ENCODE measurements around the gene LRRFIP1. TPM values are rescaled to one million over a fixed set of nuclear protein-coding genes. Genes with fewer than 3 reads are reported as not detected.

The LRRFIP1 gene
- total and polyA plus RNA-seq, 2 donors (not counting 1 experiment from before 2014, with no cell fraction given), result 42.0 to 139 TPM

DNA sequence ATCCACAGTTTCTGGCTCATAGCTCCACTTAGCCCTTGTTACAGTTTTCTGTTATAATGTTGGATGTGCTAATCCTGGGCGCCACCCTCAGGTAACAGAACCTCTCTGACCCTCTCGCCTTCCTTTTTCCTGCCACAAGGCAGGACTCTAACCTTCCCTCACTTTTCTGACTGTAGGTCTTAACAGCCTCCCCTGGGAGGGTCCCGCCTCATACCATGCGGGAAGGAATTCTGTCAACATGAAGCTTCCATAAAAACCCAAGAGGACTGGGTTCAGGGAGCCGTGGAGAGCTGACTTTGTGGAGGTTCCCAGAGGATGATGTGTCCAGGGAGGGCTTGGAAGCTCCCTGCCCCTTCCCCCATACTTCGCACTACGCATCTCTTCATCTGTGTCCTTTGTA lies 25.0 kb upstream of the LRRFIP1 start:
- Mint-ChIP-seq H3K4me1 (peaks cover 26% of the 10 kb centered on the region), H3K9me3 (ENCODE audit: insufficient read depth) (no peaks in the 10 kb centered on the region), H3K4me3 (peak overlapping the region; percentile 81), H3K27me3 (no peaks in the 10 kb centered on the region), H3K27ac (peak overlapping the region; percentile 90)
- no peak for DNase-seq
- Histone ChIP-seq H3K79me2 (ENCODE audit: control insufficient read depth, insufficient read depth, low read length) (no peaks in the 10 kb centered on the region), H4K20me1 (ENCODE audit: control insufficient read depth, insufficient read depth, low read length, poor library complexity, severe bottlenecking) (no peaks in the 10 kb centered on the region), H3K36me3 (replicated peaks in 1 of 2; ENCODE audit: control extremely low read depth in 1 of 2, control insufficient read depth in 1 of 2, extremely low read depth in 1 of 2, insufficient read depth in 2 of 2, low read length in 1 of 2) (no peaks in the 10 kb centered on the region), H3K4me2 (replicated peaks; ENCODE audit: low read depth, low read length, poor library complexity, severe bottlenecking) (no peak overlapping the region), H2AFZ (ENCODE audit: insufficient read depth, low read depth, low read length, poor library complexity, severe bottlenecking) (no peak overlapping the region), H3K9me3 (ENCODE audit: control extremely low read depth in 1 of 3, control insufficient read depth in 2 of 3, insufficient read depth in 1 of 3, low read length in 2 of 3) (no peaks in the 10 kb centered on the region), H3K9ac (ENCODE audit: low read length) (no peak overlapping the region), H3K4me3 (ENCODE audit: control extremely low read depth in 1 of 5, extremely low read depth in 1 of 5, insufficient read depth in 1 of 5, low read depth in 2 of 5, low read length in 4 of 5) (no peak overlapping the region), H3K4me1 (ENCODE audit: control insufficient read depth in 2 of 2, insufficient read depth in 2 of 2, low read length in 2 of 2) (peaks cover 19 to 21% of the 10 kb centered on the region in 2 donors), H3K27ac (ENCODE audit: low read length in 2 of 2) (no peak overlapping the region), H3K27me3 (replicated peaks in 1 of 4; ENCODE audit: control extremely low read depth in 1 of 4, control insufficient read depth in 3 of 4, insufficient read depth in 4 of 4, low read length in 3 of 4) (no peaks in the 10 kb centered on the region)
- POLR2A ChIA-PET, result no interaction called here
- TF ChIP-seq EZH2 (IDR thresholded peaks at IDR 0.05; ENCODE audit: borderline replicate concordance, insufficient read depth, low read depth, low read length, poor library complexity, severe bottlenecking), result no peak
- TF ChIP-seq, protein P1, sequence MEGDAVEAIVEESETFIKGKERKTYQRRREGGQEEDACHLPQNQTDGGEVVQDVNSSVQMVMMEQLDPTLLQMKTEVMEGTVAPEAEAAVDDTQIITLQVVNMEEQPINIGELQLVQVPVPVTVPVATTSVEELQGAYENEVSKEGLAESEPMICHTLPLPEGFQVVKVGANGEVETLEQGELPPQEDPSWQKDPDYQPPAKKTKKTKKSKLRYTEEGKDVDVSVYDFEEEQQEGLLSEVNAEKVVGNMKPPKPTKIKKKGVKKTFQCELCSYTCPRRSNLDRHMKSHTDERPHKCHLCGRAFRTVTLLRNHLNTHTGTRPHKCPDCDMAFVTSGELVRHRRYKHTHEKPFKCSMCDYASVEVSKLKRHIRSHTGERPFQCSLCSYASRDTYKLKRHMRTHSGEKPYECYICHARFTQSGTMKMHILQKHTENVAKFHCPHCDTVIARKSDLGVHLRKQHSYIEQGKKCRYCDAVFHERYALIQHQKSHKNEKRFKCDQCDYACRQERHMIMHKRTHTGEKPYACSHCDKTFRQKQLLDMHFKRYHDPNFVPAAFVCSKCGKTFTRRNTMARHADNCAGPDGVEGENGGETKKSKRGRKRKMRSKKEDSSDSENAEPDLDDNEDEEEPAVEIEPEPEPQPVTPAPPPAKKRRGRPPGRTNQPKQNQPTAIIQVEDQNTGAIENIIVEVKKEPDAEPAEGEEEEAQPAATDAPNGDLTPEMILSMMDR (IDR thresholded peaks at IDR 0.05), result no peak
- ATAC-seq (ENCODE audit: low read depth), result no peak
- 96% methylated on average over 4 of the region's 7 CpGs for WGBS (ENCODE audit: insufficient coverage)
- CTCF ChIA-PET, result interaction anchor here (0.8 to 3.7 kb wide), 6 partner anchors 30 to 145 kb away, joined by 3 to 20 read pairs (median 6); no protein-coding TSS in a partner anchor
- intact Hi-C loops (cut with micrococcal nuclease), result loop anchor here (5.0 kb wide), 1 partner anchor 95 kb away; no protein-coding TSS in a partner anchor

DNA sequence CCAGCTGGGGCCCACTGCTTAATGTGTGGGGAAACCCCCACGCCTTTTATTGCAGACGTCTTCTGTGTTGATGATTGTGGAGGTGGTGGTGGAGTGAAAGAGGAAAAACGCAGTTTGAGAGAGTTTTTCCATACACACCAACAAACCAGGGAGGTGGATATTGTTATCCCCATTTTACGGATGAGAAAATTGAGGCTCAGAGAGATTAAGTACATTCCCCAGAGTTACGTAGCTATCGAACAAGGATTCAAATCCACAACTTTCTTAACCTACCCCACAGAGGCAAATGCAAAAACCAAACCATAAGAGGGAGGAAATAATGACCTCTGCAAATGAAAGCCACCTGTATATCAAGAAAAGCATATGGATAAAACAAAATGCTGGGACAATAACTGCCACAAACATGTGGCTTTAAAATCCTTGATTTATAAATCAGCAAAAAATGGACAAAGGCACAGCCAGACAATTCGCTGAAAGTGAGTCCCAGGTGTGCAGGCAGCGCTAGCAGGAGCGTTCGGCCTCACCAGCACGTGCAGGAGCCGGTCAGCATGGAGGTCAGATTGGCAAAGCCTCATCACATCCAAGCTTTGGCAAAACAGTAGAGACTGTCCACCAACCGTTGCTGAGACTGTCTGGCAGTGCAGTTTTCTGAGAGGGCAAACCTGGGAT lies 24.2 kb upstream of the LRRFIP1 start:
- no peak for DNase-seq
- intact Hi-C loops (cut with micrococcal nuclease), result loop anchor here (1.0 to 5.0 kb wide), 2 partner anchors 70 to 94 kb away; no protein-coding TSS in a partner anchor
- H3K9me3 ChIP-seq (ENCODE audit: control extremely low read depth in 1 of 3, control insufficient read depth in 2 of 3, insufficient read depth in 1 of 3, low read length in 2 of 3), result no peaks in the 10 kb centered on the region
- H3K9me3 Mint-ChIP-seq (ENCODE audit: insufficient read depth), result no peaks in the 10 kb centered on the region
- H3K36me3 ChIP-seq (replicated peaks in 1 of 2; ENCODE audit: control extremely low read depth in 1 of 2, control insufficient read depth in 1 of 2, extremely low read depth in 1 of 2, insufficient read depth in 2 of 2, low read length in 1 of 2), result no peaks in the 10 kb centered on the region
- peak overlapping the region; percentile 90 for H3K27ac Mint-ChIP-seq
- H3K4me3 Mint-ChIP-seq, result peak overlapping the region; percentile 81
- peaks cover 19 to 21% of the 10 kb centered on the region in 2 donors for H3K4me1 ChIP-seq (ENCODE audit: control insufficient read depth in 2 of 2, insufficient read depth in 2 of 2, low read length in 2 of 2)
- peak overlapping the region; percentile 80 for H3K4me2 ChIP-seq (replicated peaks; ENCODE audit: low read depth, low read length, poor library complexity, severe bottlenecking)
- ChIA-PET CTCF (interaction anchor here (1.4 to 3.7 kb wide), 5 partner anchors 22 to 142 kb away, joined by 3 to 20 read pairs (median 8); no protein-coding TSS in a partner anchor), POLR2A (interaction anchor here (0.8 to 0.9 kb wide), 2 partner anchors 71 to 128 kb away, joined by 3 to 4 read pairs; no protein-coding TSS in a partner anchor)
- no peaks in the 10 kb centered on the region for H3K27me3 Mint-ChIP-seq
- H4K20me1 ChIP-seq (ENCODE audit: control insufficient read depth, insufficient read depth, low read length, poor library complexity, severe bottlenecking), result no peaks in the 10 kb centered on the region
- TF ChIP-seq EZH2 (IDR thresholded peaks at IDR 0.05; ENCODE audit: borderline replicate concordance, insufficient read depth, low read depth, low read length, poor library complexity, severe bottlenecking), result no peak
- TF ChIP-seq, protein P1 (IDR thresholded peaks at IDR 0.05), result no peak
- 17% methylated on average over 7 of the region's 13 CpGs for WGBS (ENCODE audit: insufficient coverage)
- no peaks in the 10 kb centered on the region for H3K79me2 ChIP-seq (ENCODE audit: control insufficient read depth, insufficient read depth, low read length)
- peak overlapping the region; percentile 64 for H2AFZ ChIP-seq (ENCODE audit: insufficient read depth, low read depth, low read length, poor library complexity, severe bottlenecking)
- no peaks in the 10 kb centered on the region for H3K27me3 ChIP-seq (replicated peaks in 1 of 4; ENCODE audit: control extremely low read depth in 1 of 4, control insufficient read depth in 3 of 4, insufficient read depth in 4 of 4, low read length in 3 of 4)
- H3K9ac ChIP-seq (ENCODE audit: low read length), result peak overlapping the region; percentile 59
- H3K27ac ChIP-seq (ENCODE audit: low read length in 2 of 2), result peak overlapping the region; percentile 60 to 90
- H3K4me1 Mint-ChIP-seq, result peaks cover 26% of the 10 kb centered on the region
- H3K4me3 ChIP-seq (ENCODE audit: control extremely low read depth in 1 of 5, extremely low read depth in 1 of 5, insufficient read depth in 1 of 5, low read depth in 2 of 5, low read length in 4 of 5), result peak overlapping the region in 4 of 5 experiments; percentile 11 to 41 (median 39)
- ATAC-seq (ENCODE audit: low read depth), result no peak
